CD4-positive, alpha-beta T cell (primary cell): ENCODE results near the gene LRFN5. TPM values are rescaled to one million over a fixed set of nuclear protein-coding genes. Genes with fewer than 3 reads are reported as not detected.

Source experiments
- ATAC-seq: fragments of 200-7000 bp; cut with Tn5 transposase; one replicate; pipeline ENCODE4 v1.10.0; 2022; ENCODE audit warnings: mild to moderate bottlenecking; ENCODE audit not compliant: poor library complexity
- CTCF ChIA-PET: fragments of 350-600 bp; sonication (Branson Sonifier 250); formaldehyde crosslinking; loops from one replicate; lab custom pipeline; 2021; ENCODE audit warnings: antibody characterized with exemption, inconsistent platforms; lab: Charles Lee
- POLR2A ChIA-PET: fragments of 350-600 bp; sonication (Branson Sonifier 250); formaldehyde crosslinking; loops from one replicate; lab custom pipeline; 2021; ENCODE audit warnings: antibody characterized with exemption, inconsistent platforms; lab: Charles Lee
- DNase-seq, 14 experiments: peaks; one replicate each; pipeline ENCODE4 v3.0.0-alpha.2; 2013 to 2020; ENCODE audit warnings: mixed read lengths in 2 of 14
- H3K27ac ChIP-seq, 2 donors: one replicate each; pipeline versions ENCODE4 v1.5.1 to v1.7.0; 2013; ENCODE audit warnings: low read length in 2 of 2, low read depth in 1 of 2, mild to moderate bottlenecking in 1 of 2
- H3K27me3 ChIP-seq, 2 experiments: 1 replicate in 1 of 2; 2 replicates in 1 of 2; pipeline versions ENCODE4 v1.6.1 to v1.7.0; 2013; ENCODE audit warnings: low read length in 2 of 2, control low read depth in 1 of 2, mild to moderate bottlenecking in 1 of 2, moderate library complexity in 1 of 2; ENCODE audit not compliant: insufficient read depth in 2 of 2, control insufficient read depth in 1 of 2
- H3K36me3 ChIP-seq: one replicate; pipeline ENCODE4 v1.6.1; 2013; ENCODE audit warnings: low read length, control low read depth; ENCODE audit not compliant: insufficient read depth
- H3K4me1 ChIP-seq: one replicate; pipeline ENCODE4 v1.6.1; 2013; ENCODE audit warnings: low read length, control low read depth; ENCODE audit not compliant: insufficient read depth
- H3K4me3 ChIP-seq: one replicate; pipeline ENCODE4 v1.5.1; 2013; ENCODE audit warnings: mild to moderate bottlenecking, low read length, moderate library complexity
- H3K9me3 ChIP-seq, 2 experiments: 1 replicate in 1 of 2; 2 replicates in 1 of 2; pipeline versions ENCODE4 v1.6.1 to v1.7.0; 2013; ENCODE audit warnings: low read length in 2 of 2, mild to moderate bottlenecking in 2 of 2, control low read depth in 1 of 2, moderate library complexity in 1 of 2; ENCODE audit not compliant: control insufficient read depth in 1 of 2, insufficient read depth in 1 of 2
- H3K27ac Mint-ChIP-seq: one replicate; pipeline ENCODE4 v1.8.0; 2020; ENCODE audit warnings: mixed read lengths
- H3K27me3 Mint-ChIP-seq: one replicate; pipeline ENCODE4 v1.8.0; 2021; ENCODE audit warnings: mixed read lengths
- H3K36me3 Mint-ChIP-seq: one replicate; pipeline ENCODE4 v1.8.0; 2021; ENCODE audit warnings: low read depth, mixed read lengths
- H3K4me1 Mint-ChIP-seq: one replicate; pipeline ENCODE4 v1.8.0; 2021; ENCODE audit warnings: low read depth, mixed read lengths
- H3K4me3 Mint-ChIP-seq: one replicate; pipeline ENCODE4 v1.8.0; 2020; ENCODE audit warnings: mild to moderate bottlenecking, mixed read lengths
- H3K9me3 Mint-ChIP-seq: one replicate; pipeline ENCODE4 v1.8.0; 2020; ENCODE audit warnings: mixed read lengths
- intact Hi-C, 2 experiments: fragments of 100-400 bp; cut with DNase I in 1 of 2; cut with micrococcal nuclease in 1 of 2; formaldehyde crosslinking; loops; one replicate each; pipeline versions ENCODE4 v1.15.1 to v1.9.0; 2023 to 2025; cut with DNase I, micrococcal nuclease
- total RNA-seq, 174 experiments: library from RNA in 2 of 174; stranded (reverse) in 2 of 174; gene quantifications; one replicate each; pipeline ENCODE4 v1.2.3 and lab custom pipeline; 2021 to 2026
- TF ChIP-seq, protein P1 (sequence below): fragments of 200-600 bp; IDR thresholded peaks from one replicate; pipeline ENCODE4 v1.8.0; 2022; ENCODE audit warnings: antibody characterized with exemption, mild to moderate bottlenecking

LRFN5 gene
- total RNA-seq, 2 experiments from 2014 or later, result not detected

DNA sequence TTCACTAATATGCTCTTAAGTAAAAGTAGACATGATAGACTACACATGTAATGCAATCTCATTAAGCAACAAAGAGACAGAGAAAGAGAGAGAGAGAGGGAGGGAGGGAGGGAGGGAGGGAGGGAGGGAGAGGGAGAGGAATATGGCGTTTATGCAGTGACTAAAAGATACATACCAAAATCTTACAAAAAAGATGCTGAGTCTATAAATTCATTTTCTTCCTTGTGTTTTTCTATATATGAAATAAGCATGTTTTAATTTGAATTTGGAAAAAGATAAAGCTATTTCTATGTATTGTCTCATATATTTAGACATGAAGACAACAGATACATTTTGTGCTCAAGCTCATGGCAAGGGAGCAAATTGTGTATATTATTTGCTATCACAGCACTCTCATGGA, 44.1 kb downstream of the LRFN5 start:
- no peak overlapping the region for H3K27ac Mint-ChIP-seq
- ATAC-seq (no peak), DNase-seq (no peak)
- H3K36me3 Mint-ChIP-seq, result no peaks in the 10 kb centered on the region
- no peaks in the 10 kb centered on the region for H3K27me3 Mint-ChIP-seq
- H3K9me3 ChIP-seq, result no peaks in the 10 kb centered on the region
- H3K4me3 Mint-ChIP-seq, result no peak overlapping the region
- TF ChIP-seq, protein P1, sequence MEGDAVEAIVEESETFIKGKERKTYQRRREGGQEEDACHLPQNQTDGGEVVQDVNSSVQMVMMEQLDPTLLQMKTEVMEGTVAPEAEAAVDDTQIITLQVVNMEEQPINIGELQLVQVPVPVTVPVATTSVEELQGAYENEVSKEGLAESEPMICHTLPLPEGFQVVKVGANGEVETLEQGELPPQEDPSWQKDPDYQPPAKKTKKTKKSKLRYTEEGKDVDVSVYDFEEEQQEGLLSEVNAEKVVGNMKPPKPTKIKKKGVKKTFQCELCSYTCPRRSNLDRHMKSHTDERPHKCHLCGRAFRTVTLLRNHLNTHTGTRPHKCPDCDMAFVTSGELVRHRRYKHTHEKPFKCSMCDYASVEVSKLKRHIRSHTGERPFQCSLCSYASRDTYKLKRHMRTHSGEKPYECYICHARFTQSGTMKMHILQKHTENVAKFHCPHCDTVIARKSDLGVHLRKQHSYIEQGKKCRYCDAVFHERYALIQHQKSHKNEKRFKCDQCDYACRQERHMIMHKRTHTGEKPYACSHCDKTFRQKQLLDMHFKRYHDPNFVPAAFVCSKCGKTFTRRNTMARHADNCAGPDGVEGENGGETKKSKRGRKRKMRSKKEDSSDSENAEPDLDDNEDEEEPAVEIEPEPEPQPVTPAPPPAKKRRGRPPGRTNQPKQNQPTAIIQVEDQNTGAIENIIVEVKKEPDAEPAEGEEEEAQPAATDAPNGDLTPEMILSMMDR, result no peak
- H3K36me3 ChIP-seq, result no peaks in the 10 kb centered on the region
- no peaks in the 10 kb centered on the region for H3K4me1 ChIP-seq
- no peaks in the 10 kb centered on the region for H3K4me1 Mint-ChIP-seq
- H3K27me3 ChIP-seq, result no peaks in the 10 kb centered on the region
- ChIA-PET POLR2A (no interaction called here), CTCF (no interaction called here)
- H3K4me3 ChIP-seq, result no peak overlapping the region
- no peak overlapping the region for H3K27ac ChIP-seq
- intact Hi-C loops, result no loop called here
- H3K9me3 Mint-ChIP-seq, result no peaks in the 10 kb centered on the region

DNA sequence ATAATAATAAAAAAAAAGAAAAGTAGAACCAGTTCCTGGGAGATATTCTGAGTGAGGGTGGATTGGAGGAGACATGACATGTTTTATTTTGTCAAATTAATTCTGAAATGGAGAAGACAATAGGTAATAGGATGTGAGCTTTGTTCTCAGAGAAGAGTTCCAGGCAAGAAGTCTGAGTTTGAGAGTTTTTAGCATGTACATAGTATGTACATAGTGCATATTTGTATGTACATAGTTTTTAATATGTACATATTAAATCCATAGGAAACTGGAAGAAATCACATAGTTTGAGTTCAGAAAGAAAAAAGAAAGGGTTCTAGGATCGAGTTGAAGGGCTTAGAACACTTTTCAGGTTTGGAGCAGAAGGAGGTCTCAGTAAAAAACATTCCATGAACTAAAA, 47.5 kb downstream of the LRFN5 start:
- Histone ChIP-seq H3K27ac (no peak overlapping the region), H3K27me3 (no peaks in the 10 kb centered on the region), H3K4me3 (no peak overlapping the region), H3K4me1 (no peaks in the 10 kb centered on the region), H3K36me3 (no peaks in the 10 kb centered on the region), H3K9me3 (no peaks in the 10 kb centered on the region)
- DNase-seq (no peak), ATAC-seq (no peak)
- Mint-ChIP-seq H3K27ac (no peak overlapping the region), H3K4me1 (no peaks in the 10 kb centered on the region), H3K36me3 (no peaks in the 10 kb centered on the region), H3K27me3 (no peaks in the 10 kb centered on the region), H3K9me3 (no peaks in the 10 kb centered on the region), H3K4me3 (no peak overlapping the region)
- CTCF ChIA-PET, result no interaction called here
- TF ChIP-seq, protein P1, result no peak
- intact Hi-C loops, result no loop called here
- POLR2A ChIA-PET, result no interaction called here

DNA sequence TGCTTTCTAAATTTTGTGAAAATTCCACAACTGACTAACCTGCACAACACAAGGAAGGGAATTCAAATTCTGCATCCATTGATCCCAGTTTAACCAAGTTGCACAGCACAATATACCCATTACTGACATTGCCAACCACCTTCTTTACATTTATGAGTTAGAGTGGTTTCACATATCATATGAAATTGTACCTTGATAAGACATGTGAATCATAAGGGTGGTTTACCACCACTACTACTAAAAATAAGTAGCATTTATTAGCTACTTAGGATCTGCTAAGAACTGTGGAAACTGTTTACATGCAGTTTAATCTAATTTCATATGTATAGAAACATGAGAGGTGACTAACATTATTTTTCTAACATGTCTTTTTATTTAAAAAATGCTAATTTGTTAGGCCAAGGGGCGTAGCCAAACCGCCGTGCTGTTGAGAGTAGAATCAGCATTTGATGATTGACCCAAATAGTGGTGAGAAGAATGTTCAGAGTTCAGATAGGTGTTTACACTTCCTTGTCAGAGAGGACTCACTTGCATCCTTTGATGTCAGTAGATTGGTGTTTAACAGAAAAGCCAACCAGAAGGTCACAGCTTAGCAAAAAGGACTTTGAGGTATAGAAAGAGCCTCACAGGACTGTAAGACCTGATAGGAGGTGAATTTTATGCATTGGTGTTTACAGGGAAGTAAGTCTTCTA, 56.2 kb downstream of the LRFN5 start:
- H3K4me3 ChIP-seq, result no peak overlapping the region
- H3K27ac ChIP-seq, result no peak overlapping the region
- peaks cover 1% of the 10 kb centered on the region for H3K9me3 Mint-ChIP-seq
- ChIA-PET POLR2A (no interaction called here), CTCF (no interaction called here)
- ATAC-seq (no peak), DNase-seq (no peak)
- no peaks in the 10 kb centered on the region for H3K4me1 Mint-ChIP-seq
- H3K27me3 Mint-ChIP-seq, result no peaks in the 10 kb centered on the region
- no peak overlapping the region for H3K27ac Mint-ChIP-seq
- H3K36me3 Mint-ChIP-seq, result no peaks in the 10 kb centered on the region
- intact Hi-C loops, result no loop called here
- no peaks in the 10 kb centered on the region for H3K27me3 ChIP-seq
- H3K4me3 Mint-ChIP-seq, result no peak overlapping the region
- H3K36me3 ChIP-seq, result no peaks in the 10 kb centered on the region
- no peaks in the 10 kb centered on the region for H3K4me1 ChIP-seq
- no peaks in the 10 kb centered on the region for H3K9me3 ChIP-seq
- TF ChIP-seq, protein P1, result no peak
